ENCODE results near the gene CEP68. TPM values are rescaled to one million over a fixed set of nuclear protein-coding genes. Genes with fewer than 3 reads are reported as not detected.
"Not testable (repeated sequence)": the region's sequence is repeated elsewhere in the genome, so short reads cannot be mapped to it uniquely, and the experiment has no call there.

CEP68 gene
- total RNA-seq, 1 donor from 2014 or later: 23.0 TPM

GRCh38 chr2:65032019-65032975 lies 23.9 kb upstream of the CEP68 start:
- no peak for TF ChIP-seq CTCF (IDR thresholded peaks at IDR 0.05; ENCODE audit: unreplicated experiment)
- Mint-ChIP-seq H3K9me3 (no peaks in the 10 kb centered on the region), H3K36me3 (no peaks in the 10 kb centered on the region), H3K27me3 (ENCODE audit: low read depth) (no peaks in the 10 kb centered on the region), H3K4me1 (peaks cover 13% of the 10 kb centered on the region), H3K27ac (peak overlapping the region; percentile 60), H3K4me3 (no peak overlapping the region)
- DNase-seq (ENCODE audit: low spot score in 2 of 2, unreplicated experiment in 2 of 2): no peak

DNA sequence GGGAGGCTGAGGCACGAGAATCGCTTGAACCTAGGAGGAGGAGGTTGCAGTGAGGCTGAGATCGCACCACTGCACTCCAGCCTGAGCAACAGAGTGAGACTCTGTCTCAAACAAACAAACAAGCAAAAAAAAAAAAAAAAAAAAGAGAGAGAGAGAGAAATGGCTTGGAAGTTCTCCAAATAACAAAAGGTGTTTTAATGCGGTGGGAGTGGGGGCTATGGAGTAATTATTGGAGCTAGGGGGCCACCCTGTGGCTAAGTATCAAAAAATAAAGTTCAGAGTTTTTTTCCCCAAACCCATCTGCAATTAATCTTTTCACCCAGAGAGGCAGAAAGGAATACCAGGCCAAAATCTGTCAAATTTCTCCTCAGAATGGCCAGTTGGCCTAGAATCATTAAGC lies 23.0 kb upstream of the CEP68 start:
- H3K36me3 Mint-ChIP-seq: peaks cover 1% of the 10 kb centered on the region
- no peak for DNase-seq (ENCODE audit: low spot score in 2 of 2, unreplicated experiment in 2 of 2)
- no peaks in the 10 kb centered on the region for H3K27me3 Mint-ChIP-seq (ENCODE audit: low read depth)
- peaks cover 13% of the 10 kb centered on the region for H3K4me1 Mint-ChIP-seq
- H3K4me3 Mint-ChIP-seq: no peak overlapping the region
- H3K27ac Mint-ChIP-seq: no peak overlapping the region
- H3K9me3 Mint-ChIP-seq: no peaks in the 10 kb centered on the region
- no peak for TF ChIP-seq CTCF (IDR thresholded peaks at IDR 0.05; ENCODE audit: unreplicated experiment)

DNA sequence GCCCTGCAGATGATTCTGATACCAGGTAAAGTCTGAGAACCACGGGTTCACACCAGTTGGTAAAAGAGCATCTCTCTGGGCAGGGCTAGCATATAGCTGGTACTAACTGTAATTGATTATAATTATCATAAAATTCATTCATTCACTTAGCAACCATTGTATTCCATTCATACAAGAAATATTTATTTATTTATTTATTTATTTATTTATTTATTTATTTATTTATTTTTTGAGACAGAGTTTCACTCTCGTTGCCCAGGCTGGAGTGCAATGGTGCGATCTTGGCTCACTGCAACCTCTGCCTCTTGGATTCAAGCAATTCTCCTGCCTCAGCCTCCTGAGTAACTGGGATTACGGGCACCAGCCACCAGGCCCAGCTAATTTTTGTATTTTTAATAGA lies 22.5 kb upstream of the CEP68 start:
- not testable (repeated sequence) for DNase-seq (ENCODE audit: low spot score in 2 of 2, unreplicated experiment in 2 of 2); H3K4me3 Mint-ChIP-seq; H3K27ac Mint-ChIP-seq; H3K27me3 Mint-ChIP-seq (ENCODE audit: low read depth); H3K9me3 Mint-ChIP-seq; H3K36me3 Mint-ChIP-seq
- peaks cover 13% of the 10 kb centered on the region for H3K4me1 Mint-ChIP-seq

GRCh38 chr2:65035351-65035943 lies 20.8 kb upstream of the CEP68 start:
- no peak for TF ChIP-seq CTCF (IDR thresholded peaks at IDR 0.05; ENCODE audit: unreplicated experiment)
- DNase-seq (ENCODE audit: low spot score in 2 of 2, unreplicated experiment in 2 of 2): no peak
- Mint-ChIP-seq H3K4me1 (peaks cover 13% of the 10 kb centered on the region), H3K27ac (no peak overlapping the region), H3K36me3 (peaks cover 5% of the 10 kb centered on the region), H3K9me3 (no peaks in the 10 kb centered on the region), H3K27me3 (ENCODE audit: low read depth) (no peaks in the 10 kb centered on the region), H3K4me3 (no peak overlapping the region)

- Mint-ChIP-seq H3K4me1 (peaks cover 5% of the 10 kb centered on the region), H3K27me3 (ENCODE audit: low read depth) (no peaks in the 10 kb centered on the region), H3K27ac (no peak overlapping the region), H3K9me3 (no peaks in the 10 kb centered on the region), H3K4me3 (no peak overlapping the region), H3K36me3 (peaks cover 5% of the 10 kb centered on the region)
- no peak for DNase-seq (ENCODE audit: low spot score in 2 of 2, unreplicated experiment in 2 of 2)
- no peak for TF ChIP-seq CTCF (IDR thresholded peaks at IDR 0.05; ENCODE audit: unreplicated experiment)
Observed at GRCh38 chr2:65037178-65037577, 19.0 kb upstream of the CEP68 start.

GRCh38 chr2:65039640-65040039 lies 16.6 kb upstream of the CEP68 start:
- H3K9me3 Mint-ChIP-seq: peaks cover 5% of the 10 kb centered on the region
- peaks cover 16% of the 10 kb centered on the region for H3K36me3 Mint-ChIP-seq
- no peak overlapping the region for H3K27ac Mint-ChIP-seq
- no peaks in the 10 kb centered on the region for H3K4me1 Mint-ChIP-seq
- H3K4me3 Mint-ChIP-seq: no peak overlapping the region
- no peaks in the 10 kb centered on the region for H3K27me3 Mint-ChIP-seq (ENCODE audit: low read depth)
- TF ChIP-seq CTCF (IDR thresholded peaks at IDR 0.05; ENCODE audit: unreplicated experiment): no peak
- DNase-seq (ENCODE audit: low spot score in 2 of 2, unreplicated experiment in 2 of 2): no peak

All from mesothelial cell of epicardium (in vitro differentiated cells).